ENCODE data around the gene CEMIP.

- TF ChIP-seq TAF1 (IDR thresholded peaks at IDR 0.05; ENCODE audit: borderline replicate concordance, low read depth, low read length) (no peak), NRF1 (IDR thresholded peaks at IDR 0.05; ENCODE audit: low read depth, low read length) (no peak), YY1 (IDR thresholded peaks at IDR 0.05; ENCODE audit: low read depth) (no peak), CHD2 (IDR thresholded peaks at IDR 0.05; ENCODE audit: low read length, partially characterized antibody) (no peak), CTCF (IDR thresholded peaks at IDR 0.05) (no peak), GABPA (IDR thresholded peaks at IDR 0.05; ENCODE audit: low read depth) (no peak), REST (IDR thresholded peaks at IDR 0.05; ENCODE audit: low read depth, low read length) (no peak), MXI1 (IDR thresholded peaks at IDR 0.05; ENCODE audit: low read depth, low read length) (no peak), SIN3A (IDR thresholded peaks at IDR 0.05; ENCODE audit: borderline replicate concordance, low read depth, low read length) (no peak), FOXJ3 (CRISPR knock-in tag; IDR thresholded peaks at IDR 0.05) (no peak), USF2 (IDR thresholded peaks at IDR 0.05; ENCODE audit: borderline replicate concordance, low read depth, low read length) (no peak), MAX (IDR thresholded peaks at IDR 0.05; ENCODE audit: low read depth) (no peak), POLR2AphosphoS5 (IDR thresholded peaks at IDR 0.05; ENCODE audit: low read depth, low read length) (no peak)
Measured at GRCh38 chr15:80822256-80822655, 43.1 kb downstream of the CEMIP start.
